Uterus (tissue), 4 donors: ENCODE measurements around the gene BCAS3. TPM values are rescaled to one million over a fixed set of nuclear protein-coding genes. Genes with fewer than 3 reads are reported as not detected.

ENCODE experiments used
- DNase-seq, 2 donors: peaks; one replicate each; pipeline ENCODE4 v3.0.0-alpha.2; 2019 to 2020
- H3K27ac ChIP-seq, 2 donors: fragments of 200-600 bp; sonication (generic); 1 replicate in 1 of 2; 2 replicates in 1 of 2; pipeline ENCODE4 v1.5.1; 2016 to 2018
- H3K27me3 ChIP-seq, 2 donors: fragments of 200-600 bp; sonication (generic); one replicate each; pipeline ENCODE4 v1.5.1; 2018 to 2019; ENCODE audit warnings: control low read depth in 1 of 2
- H3K36me3 ChIP-seq, 2 donors: fragments of 200-600 bp; sonication (generic); one replicate each; pipeline ENCODE4 v1.5.1; 2019; ENCODE audit warnings: control low read depth in 1 of 2
- H3K4me1 ChIP-seq, 2 donors: fragments of 200-600 bp; sonication (generic); one replicate each; pipeline ENCODE4 v1.5.1; 2018 to 2019; ENCODE audit warnings: control low read depth in 1 of 2
- H3K4me3 ChIP-seq, 2 donors: fragments of 200-600 bp; sonication (generic); 1 replicate in 1 of 2; 2 replicates in 1 of 2; pipeline ENCODE4 v1.5.1; 2018 to 2019; ENCODE audit warnings: mild to moderate bottlenecking in 1 of 2
- H3K9me3 ChIP-seq, 2 donors: fragments of 200-600 bp; sonication (generic); one replicate each; pipeline ENCODE4 v1.5.1; 2019; ENCODE audit warnings: control low read depth in 1 of 2
- POLR2A ChIP-seq, 2 donors: fragments of 450-650 bp; IDR thresholded peaks; one replicate each; pipeline ENCODE4 v1.6.1; 2016; ENCODE audit warnings: antibody characterized with exemption in 2 of 2, mild to moderate bottlenecking in 1 of 2, moderate library complexity in 1 of 2
- intact Hi-C: fragments of 100-400 bp; cut with DNase I; formaldehyde crosslinking; loops from one replicate; pipeline ENCODE4 v1.15.1; 2023; ENCODE audit warnings: low total_unique reads
- total RNA-seq, 4 donors: library from RNA; depleted of rRNA in 3 of 4; stranded (reverse); fragments of >200 nt in 3 of 4; gene quantifications; one replicate each; pipeline versions ENCODE4 v1.1.0 to v1.2.4, GENCODE V29; 2014 to 2023
- TF ChIP-seq, protein P1 (sequence below), 4 experiments: fragments of 200-600 bp in 2 of 4; fragments of 450-650 bp in 2 of 4; sonication (generic) in 2 of 4; IDR thresholded peaks; one replicate each; pipeline ENCODE4 v1.5.1; 2016 to 2019; ENCODE audit warnings: antibody characterized with exemption in 4 of 4, mild to moderate bottlenecking in 2 of 4, moderate library complexity in 1 of 4
- donor health status: DM: yes; HTN: yes; CAD: no.

Gene BCAS3
- total RNA-seq, 4 donors from 2014 or later: 42.6 to 147 (median 83.7) TPM

DNA sequence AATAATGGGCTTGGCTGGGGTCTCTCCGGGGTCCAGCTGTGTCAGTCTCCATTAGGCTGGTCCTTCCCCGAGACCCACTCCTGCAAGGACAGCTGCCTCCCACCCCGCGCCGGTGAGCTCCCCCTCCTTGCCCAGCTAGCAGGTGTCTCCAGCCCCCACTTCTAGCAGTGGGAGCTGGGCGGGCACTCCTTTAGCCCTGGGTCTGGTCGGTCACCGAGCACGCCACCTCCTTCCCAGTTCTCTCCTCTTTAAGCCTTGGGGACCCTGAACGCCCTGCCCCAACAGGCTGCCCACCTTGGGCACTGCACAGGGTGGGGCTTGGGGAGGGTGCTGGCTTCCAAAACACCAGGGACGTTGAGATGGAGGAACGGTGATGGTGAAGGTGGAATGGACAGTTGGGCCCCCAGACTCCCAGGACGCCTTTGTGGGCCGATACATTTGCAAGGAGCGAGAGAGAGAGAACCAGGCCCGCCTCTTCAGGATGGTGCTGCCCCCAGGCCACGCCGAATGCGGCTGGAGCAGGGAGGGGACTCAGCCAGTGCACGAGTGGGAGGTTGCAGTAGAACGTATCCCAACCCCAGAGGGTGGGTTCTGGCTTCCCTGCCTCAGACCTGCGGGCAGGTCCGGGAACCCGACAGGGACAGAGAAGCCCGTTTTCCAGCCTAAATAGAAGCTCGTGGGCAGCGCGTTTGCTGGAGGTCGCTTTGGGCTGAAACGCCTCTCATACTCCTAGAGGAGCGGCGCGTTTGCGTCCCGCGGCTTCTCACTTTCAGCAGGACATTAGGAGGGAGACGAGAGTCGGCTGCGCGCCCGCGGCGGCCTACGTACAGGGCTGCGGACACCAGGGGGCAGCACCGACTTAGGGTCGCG, 732.7 kb downstream of the BCAS3 start:
- H3K27me3 ChIP-seq: no peaks in the 10 kb centered on the region

DNA sequence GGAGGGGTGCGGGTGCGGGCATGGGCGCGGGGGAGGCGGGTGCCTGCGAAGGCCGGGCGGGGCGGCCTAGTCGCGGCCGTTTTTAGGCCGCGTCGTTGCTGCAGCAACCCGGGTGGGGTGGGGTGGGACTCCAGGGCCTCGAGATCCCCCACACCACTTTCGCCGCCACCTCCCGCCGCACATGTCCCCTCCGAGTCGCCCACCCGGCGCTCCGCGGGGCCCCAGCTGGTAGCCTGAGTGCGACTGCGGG, 733.3 kb downstream of the BCAS3 start:
- Histone ChIP-seq H3K27me3 (no peaks in the 10 kb centered on the region), H3K9me3 (no peaks in the 10 kb centered on the region), H3K4me1 (no peaks in the 10 kb centered on the region), H3K4me3 (peak overlapping the region; percentile 47 to 50), H3K27ac (peak overlapping the region; percentile 87 to 91), H3K36me3 (no peaks in the 10 kb centered on the region)
- DNase-seq: no peak
- TF ChIP-seq POLR2A (IDR thresholded peaks at IDR 0.05): no peak
- TF ChIP-seq, protein P1, sequence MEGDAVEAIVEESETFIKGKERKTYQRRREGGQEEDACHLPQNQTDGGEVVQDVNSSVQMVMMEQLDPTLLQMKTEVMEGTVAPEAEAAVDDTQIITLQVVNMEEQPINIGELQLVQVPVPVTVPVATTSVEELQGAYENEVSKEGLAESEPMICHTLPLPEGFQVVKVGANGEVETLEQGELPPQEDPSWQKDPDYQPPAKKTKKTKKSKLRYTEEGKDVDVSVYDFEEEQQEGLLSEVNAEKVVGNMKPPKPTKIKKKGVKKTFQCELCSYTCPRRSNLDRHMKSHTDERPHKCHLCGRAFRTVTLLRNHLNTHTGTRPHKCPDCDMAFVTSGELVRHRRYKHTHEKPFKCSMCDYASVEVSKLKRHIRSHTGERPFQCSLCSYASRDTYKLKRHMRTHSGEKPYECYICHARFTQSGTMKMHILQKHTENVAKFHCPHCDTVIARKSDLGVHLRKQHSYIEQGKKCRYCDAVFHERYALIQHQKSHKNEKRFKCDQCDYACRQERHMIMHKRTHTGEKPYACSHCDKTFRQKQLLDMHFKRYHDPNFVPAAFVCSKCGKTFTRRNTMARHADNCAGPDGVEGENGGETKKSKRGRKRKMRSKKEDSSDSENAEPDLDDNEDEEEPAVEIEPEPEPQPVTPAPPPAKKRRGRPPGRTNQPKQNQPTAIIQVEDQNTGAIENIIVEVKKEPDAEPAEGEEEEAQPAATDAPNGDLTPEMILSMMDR (IDR thresholded peaks at IDR 0.05): no peak
- intact Hi-C loops: no loop called here

More for the DNA sequence above, 732.7 kb downstream of the BCAS3 start:
- DNase-seq: peak; percentile 75 to 85
- Histone ChIP-seq H3K4me1 (no peaks in the 10 kb centered on the region), H3K27ac (peak overlapping the region; percentile 87 to 91), H3K36me3 (no peaks in the 10 kb centered on the region), H3K4me3 (peak overlapping the region; percentile 33 to 47), H3K9me3 (no peaks in the 10 kb centered on the region)
- TF ChIP-seq, protein P1 (IDR thresholded peaks at IDR 0.05): peak; percentile 41 to 59 (median 51)
- TF ChIP-seq POLR2A (IDR thresholded peaks at IDR 0.05): no peak
- intact Hi-C loops: no loop called here

DNA sequence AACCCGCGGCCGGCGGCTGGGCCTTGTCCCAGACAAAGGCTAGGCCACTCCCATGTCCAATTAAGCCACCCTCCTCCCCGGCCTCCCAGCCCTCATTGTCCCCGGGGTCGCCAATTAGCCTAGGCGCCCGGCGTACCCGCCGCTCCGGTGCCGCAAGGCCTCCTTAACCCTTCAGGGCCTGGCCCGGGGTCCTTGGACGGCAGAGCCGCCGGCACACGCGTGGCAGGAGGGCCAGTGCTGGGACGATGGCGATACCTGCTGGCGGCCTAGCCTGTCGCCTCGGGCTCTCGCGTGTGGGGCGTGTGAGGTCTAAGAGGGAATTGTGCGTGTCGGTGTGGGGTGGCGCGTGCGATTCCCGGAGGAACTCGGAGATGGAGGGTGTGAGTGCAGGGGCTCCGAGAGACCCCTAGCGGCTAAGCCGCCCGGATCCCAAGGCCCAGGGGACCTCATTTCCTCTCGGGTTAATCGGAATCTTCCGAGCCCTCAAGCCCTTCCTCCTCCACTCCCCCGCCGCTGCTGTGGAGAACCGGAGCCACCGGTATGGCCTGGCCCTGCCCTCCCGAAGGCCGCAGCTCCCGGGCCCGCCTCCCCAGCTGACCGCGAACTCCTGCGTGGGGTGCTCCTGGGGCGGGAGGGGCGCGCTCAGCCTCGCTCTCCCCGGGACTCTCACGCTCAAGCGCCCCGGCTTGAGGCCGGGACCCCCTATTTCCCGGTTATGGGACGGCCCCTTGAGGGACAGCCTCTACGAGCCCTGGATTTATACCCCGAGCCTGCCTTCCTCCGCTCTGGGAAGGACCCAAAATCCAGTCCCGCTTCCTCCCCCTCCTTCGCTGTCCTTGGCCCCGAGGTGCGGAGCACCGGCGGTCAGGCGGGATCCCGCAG, 733.9 kb downstream of the BCAS3 start:
- TF ChIP-seq, protein P1 (IDR thresholded peaks at IDR 0.05): peak in 1 of 4 experiments; percentile 23
- no peak for TF ChIP-seq POLR2A (IDR thresholded peaks at IDR 0.05)
- no peaks in the 10 kb centered on the region for H3K4me1 ChIP-seq
- peak overlapping the region; percentile 47 to 50 for H3K4me3 ChIP-seq
- H3K36me3 ChIP-seq: no peaks in the 10 kb centered on the region
- no peaks in the 10 kb centered on the region for H3K9me3 ChIP-seq
- intact Hi-C loops: no loop called here
- peak overlapping the region; percentile 87 to 91 for H3K27ac ChIP-seq
- H3K27me3 ChIP-seq: no peaks in the 10 kb centered on the region
- DNase-seq: peak; percentile 67 to 71

DNA sequence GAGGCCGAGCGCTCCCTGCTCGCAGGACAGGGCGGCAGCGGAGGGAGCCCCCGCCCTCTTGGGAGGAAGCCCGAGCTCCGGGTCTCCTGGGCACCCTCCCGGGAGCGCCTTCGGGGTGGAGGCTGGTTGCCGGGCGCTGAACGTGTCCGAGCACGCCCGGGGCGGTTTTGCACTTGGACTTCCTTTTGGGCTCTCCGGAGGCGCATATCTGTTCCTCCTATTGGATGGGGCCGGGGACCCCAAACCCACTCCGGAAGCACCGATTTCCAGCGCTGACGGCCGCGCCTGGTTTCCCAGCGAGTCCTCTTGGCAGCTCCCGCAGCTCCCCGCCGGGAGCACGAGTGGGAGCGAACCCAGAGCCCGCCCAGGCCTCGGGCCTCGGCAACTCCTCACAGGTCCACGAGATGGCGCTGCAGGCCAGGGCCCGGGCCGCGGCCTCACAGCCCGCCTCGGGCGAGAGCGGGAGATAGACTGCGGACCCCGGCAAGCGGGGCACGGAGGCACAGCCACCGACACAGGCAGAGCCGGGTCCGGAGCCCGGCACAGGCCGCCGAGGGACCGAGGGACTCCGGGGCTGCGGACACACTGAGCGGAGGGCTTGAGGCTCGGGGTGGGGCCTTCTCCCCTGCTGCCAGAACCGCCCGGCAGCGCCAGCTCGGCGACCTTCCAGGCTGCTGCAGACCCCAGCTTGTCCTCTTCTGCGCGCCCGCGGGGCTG, 734.6 kb downstream of the BCAS3 start:
- peak; percentile 76 to 91 for DNase-seq
- no peaks in the 10 kb centered on the region for H3K9me3 ChIP-seq
- no peaks in the 10 kb centered on the region for H3K27me3 ChIP-seq
- intact Hi-C loops: no loop called here
- H3K36me3 ChIP-seq: no peaks in the 10 kb centered on the region
- H3K4me1 ChIP-seq: no peaks in the 10 kb centered on the region
- peak overlapping the region; percentile 87 to 91 for H3K27ac ChIP-seq
- peak overlapping the region; percentile 47 to 50 for H3K4me3 ChIP-seq
- TF ChIP-seq, protein P1 (IDR thresholded peaks at IDR 0.05): peak; percentile 96 to 99 (median 98)
- peak; percentile 51 to 61 for TF ChIP-seq POLR2A (IDR thresholded peaks at IDR 0.05)
